SU-DHL-6 (cell line): ENCODE results near the gene CEP20.

Experiments
- CTCF ChIP-seq: fragments of 200-600 bp; sonication (generic); IDR thresholded peaks from one replicate; pipeline ENCODE4 v1.5.1; 2017; ENCODE audit warnings: antibody characterized with exemption, mild to moderate bottlenecking, low read length, moderate library complexity; ENCODE audit not compliant: insufficient read depth, poor library complexity, severe bottlenecking
- EZH2phosphoT487 ChIP-seq: fragments of 200-600 bp; sonication (generic), shearing (Covaris generic); conservative IDR thresholded peaks from 2 replicates; pipeline ENCODE4 v1.6.1; 2018; ENCODE audit warnings: mild to moderate bottlenecking, antibody characterized with exemption, low read length, moderate library complexity, mixed read lengths

DNA sequence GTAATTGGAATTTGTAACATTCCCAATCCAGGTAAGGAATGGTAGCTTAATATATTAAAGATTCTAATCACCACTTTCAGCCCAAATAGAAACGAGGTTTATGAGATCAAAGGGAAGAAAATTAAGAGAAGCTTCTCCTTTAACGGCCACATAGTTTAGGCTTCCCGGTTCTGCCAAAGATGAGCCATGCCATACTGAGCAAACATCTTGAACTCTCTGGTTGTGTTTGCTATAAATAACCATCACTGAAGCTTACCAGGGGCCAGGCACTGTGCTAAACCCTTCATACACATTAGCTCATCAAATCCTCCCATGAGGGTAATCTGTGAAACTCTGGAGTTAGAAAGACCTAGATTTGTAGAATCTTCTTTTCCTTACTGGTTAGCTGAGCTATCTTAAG, 34.3 kb downstream of the CEP20 start:
- TF ChIP-seq CTCF (no peak), EZH2phosphoT487 (no peak)
